PC-9 (cell line): ENCODE measurements around the gene ZMYM4. TPM values are rescaled to one million over a fixed set of nuclear protein-coding genes. Genes with fewer than 3 reads are reported as not detected.

Experiments used
- BruUV-seq: library from RNA; stranded (reverse); fragments of 400-500 nt; replicated peaks from 2 replicates; lab custom pipeline; 2021; lab: Mats Ljungman, UMichigan
- CTCF ChIA-PET: fragments of 300-600 bp; sonication (Branson Sonifier 250); formaldehyde crosslinking; loops from one replicate; lab custom pipeline; 2022; ENCODE audit warnings: antibody characterized with exemption; lab: Charles Lee
- POLR2A ChIA-PET: fragments of 300-600 bp; sonication (Branson Sonifier 250); formaldehyde crosslinking; loops from one replicate; lab custom pipeline; 2022; ENCODE audit warnings: antibody characterized with exemption; ENCODE audit not compliant: unreplicated experiment; lab: Charles Lee
- DNase-seq, 2 experiments: peaks; one replicate each; pipeline versions ENCODE4 v3.0.0 to v3.0.0-alpha.2; 2015 to 2022; ENCODE audit warnings: mixed read lengths in 1 of 2
- H2AFZ ChIP-seq: fragments of 200-600 bp; sonication (generic); 2 replicates; pipeline ENCODE4 v1.8.1; 2017; ENCODE audit warnings: antibody characterized with exemption
- H3F3A ChIP-seq: fragments of 200-600 bp; sonication (generic); 2 replicates; pipeline ENCODE4 v1.8.1; 2017; ENCODE audit warnings: antibody characterized with exemption, mild to moderate bottlenecking, low read depth; ENCODE audit not compliant: insufficient read depth
- H3K27ac ChIP-seq: fragments of 200-600 bp; sonication (generic); 2 replicates; pipeline ENCODE4 v1.6.1; 2016; ENCODE audit warnings: mixed run types
- H3K27me3 ChIP-seq: fragments of 200-600 bp; sonication (generic); 2 replicates; pipeline ENCODE4 v1.6.1; 2016; ENCODE audit warnings: low read depth, mixed run types; ENCODE audit not compliant: insufficient read depth
- H3K36me3 ChIP-seq: fragments of 200-600 bp; sonication (generic); 2 replicates; pipeline ENCODE4 v1.6.1; 2016; ENCODE audit warnings: low read depth, mixed run types
- H3K4me1 ChIP-seq: fragments of 200-600 bp; sonication (generic); replicated peaks from 2 replicates; pipeline ENCODE4 v1.6.1; 2016; ENCODE audit warnings: mixed run types; ENCODE audit not compliant: insufficient read depth
- H3K4me2 ChIP-seq: fragments of 200-600 bp; sonication (generic); 2 replicates; pipeline ENCODE4 v1.6.1; 2017; ENCODE audit warnings: mixed run types
- H3K4me3 ChIP-seq: fragments of 200-600 bp; sonication (generic); 2 replicates; pipeline ENCODE4 v1.6.1; 2016; ENCODE audit warnings: mixed run types
- H3K79me2 ChIP-seq: fragments of 200-600 bp; sonication (generic); 2 replicates; pipeline ENCODE4 v1.6.1; 2017; ENCODE audit warnings: low read depth, mixed run types
- H3K9me2 ChIP-seq: fragments of 200-600 bp; sonication (generic); 2 replicates; pipeline ENCODE4 v1.8.1; 2017; ENCODE audit warnings: mild to moderate bottlenecking; ENCODE audit not compliant: insufficient read depth
- H3K9me3 ChIP-seq: fragments of 200-600 bp; sonication (generic); 2 replicates; pipeline ENCODE4 v1.8.1; 2016; ENCODE audit warnings: low read depth; ENCODE audit not compliant: insufficient read depth
- H4K20me1 ChIP-seq: fragments of 200-600 bp; sonication (generic); 2 replicates; pipeline ENCODE4 v1.8.1; 2017; ENCODE audit not compliant: insufficient read depth
- EZH2 ChIP-seq: fragments of 200-600 bp; sonication (generic); IDR thresholded peaks from 2 replicates; pipeline ENCODE4 v1.8.0; 2017; ENCODE audit warnings: antibody characterized with exemption, low read depth
- intact Hi-C: fragments of 100-400 bp; cut with micrococcal nuclease; formaldehyde crosslinking; loops from one replicate; pipeline ENCODE4 v1.10.0; 2022; ENCODE audit not compliant: unreplicated experiment
- total RNA-seq: library from RNA; stranded (reverse); gene quantifications from 2 replicates; pipeline ENCODE4 v1.2.3, GENCODE V29; 2021
- TF ChIP-seq, protein P1 (sequence below): fragments of 200-600 bp; sonication (generic); conservative IDR thresholded peaks from 2 replicates; pipeline ENCODE4 v1.6.1; 2017; ENCODE audit warnings: mixed run types, antibody characterized with exemption, mild to moderate bottlenecking, moderate library complexity

The ZMYM4 gene
- total RNA-seq, 1 experiment from 2014 or later: 84.4 TPM

DNA sequence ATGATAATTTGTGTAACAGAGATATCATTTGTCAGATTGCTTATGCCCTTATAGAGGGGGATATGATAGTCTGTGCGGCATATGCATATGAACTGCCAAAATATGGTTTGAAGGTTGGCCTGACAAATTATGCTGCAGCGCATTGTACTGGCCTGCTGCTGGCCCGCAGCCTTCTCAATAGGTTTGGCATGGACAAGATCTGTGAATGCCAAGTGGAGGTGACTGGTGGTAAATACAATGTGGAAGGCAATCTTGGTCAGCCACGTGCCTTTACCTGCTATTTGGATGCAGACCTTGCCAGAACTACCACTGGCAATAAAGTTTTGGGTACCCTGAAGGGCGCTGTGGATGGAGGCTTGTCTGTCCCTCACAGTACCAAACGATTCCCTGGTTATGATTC lies 82.4 kb downstream of the ZMYM4 start:
- H4K20me1 ChIP-seq: no peaks in the 10 kb centered on the region; the same call in 1 of the 2 replicates
- ChIA-PET POLR2A (no interaction called here), CTCF (no interaction called here)
- H3K9me3 ChIP-seq: no peaks in the 10 kb centered on the region
- H3K4me2 ChIP-seq: no peak overlapping the region
- H2AFZ ChIP-seq: no peak overlapping the region
- no peak overlapping the region for H3K27ac ChIP-seq
- no peak for TF ChIP-seq EZH2
- TF ChIP-seq, protein P1, sequence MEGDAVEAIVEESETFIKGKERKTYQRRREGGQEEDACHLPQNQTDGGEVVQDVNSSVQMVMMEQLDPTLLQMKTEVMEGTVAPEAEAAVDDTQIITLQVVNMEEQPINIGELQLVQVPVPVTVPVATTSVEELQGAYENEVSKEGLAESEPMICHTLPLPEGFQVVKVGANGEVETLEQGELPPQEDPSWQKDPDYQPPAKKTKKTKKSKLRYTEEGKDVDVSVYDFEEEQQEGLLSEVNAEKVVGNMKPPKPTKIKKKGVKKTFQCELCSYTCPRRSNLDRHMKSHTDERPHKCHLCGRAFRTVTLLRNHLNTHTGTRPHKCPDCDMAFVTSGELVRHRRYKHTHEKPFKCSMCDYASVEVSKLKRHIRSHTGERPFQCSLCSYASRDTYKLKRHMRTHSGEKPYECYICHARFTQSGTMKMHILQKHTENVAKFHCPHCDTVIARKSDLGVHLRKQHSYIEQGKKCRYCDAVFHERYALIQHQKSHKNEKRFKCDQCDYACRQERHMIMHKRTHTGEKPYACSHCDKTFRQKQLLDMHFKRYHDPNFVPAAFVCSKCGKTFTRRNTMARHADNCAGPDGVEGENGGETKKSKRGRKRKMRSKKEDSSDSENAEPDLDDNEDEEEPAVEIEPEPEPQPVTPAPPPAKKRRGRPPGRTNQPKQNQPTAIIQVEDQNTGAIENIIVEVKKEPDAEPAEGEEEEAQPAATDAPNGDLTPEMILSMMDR: no peak
- no peaks in the 10 kb centered on the region for H3K9me2 ChIP-seq
- no peaks in the 10 kb centered on the region for H3K36me3 ChIP-seq
- intact Hi-C loops: loop anchor here (10.0 kb wide), 1 partner anchor 146 kb away; no protein-coding TSS in a partner anchor
- no peak for DNase-seq
- 0 out of 2 replicates have a peak, but pooled peaks cover 3% of the 10 kb centered on the region for H3F3A ChIP-seq
- H3K4me3 ChIP-seq: no peak overlapping the region
- H3K79me2 ChIP-seq: peaks cover 28% of the 10 kb centered on the region
- no peaks in the 10 kb centered on the region for H3K27me3 ChIP-seq
- no peaks in the 10 kb centered on the region for H3K4me1 ChIP-seq
- BruUV-seq: no TSS peak

DNA sequence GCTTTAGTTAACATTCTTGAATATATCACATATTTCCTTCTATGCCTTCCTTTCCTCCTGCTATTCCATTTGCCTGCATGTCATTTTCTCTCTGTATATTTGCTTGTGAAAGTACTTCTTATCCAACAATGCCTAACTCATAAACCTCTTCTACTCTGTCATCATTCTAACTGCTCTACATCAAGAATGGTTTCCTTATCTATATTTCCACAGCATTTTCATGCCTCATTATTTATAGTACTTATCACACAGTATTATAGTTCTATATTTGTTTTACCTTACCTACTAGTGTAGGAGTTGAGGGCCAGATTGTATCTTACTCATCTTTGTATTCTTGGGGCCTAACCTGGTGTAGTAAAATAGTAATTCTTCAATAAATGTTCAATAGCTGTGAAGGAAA lies 91.5 kb downstream of the ZMYM4 start:
- TF ChIP-seq, protein P1: no peak
- no peak for TF ChIP-seq EZH2
- CTCF ChIA-PET: interaction anchor here (0.7 kb wide), 1 partner anchor 575 kb away, joined by 6 read pairs; no protein-coding TSS in a partner anchor
- Histone ChIP-seq H3K79me2 (no peaks in the 10 kb centered on the region), H3K9me2 (no peaks in the 10 kb centered on the region), H3K36me3 (peaks cover 3% of the 10 kb centered on the region; the same call in 1 of the 2 replicates), H3K27ac (no peak overlapping the region), H3K4me3 (no peak overlapping the region), H4K20me1 (no peaks in the 10 kb centered on the region; the same call in 1 of the 2 replicates), H3F3A (no peaks in the 10 kb centered on the region), H3K27me3 (no peaks in the 10 kb centered on the region), H3K4me2 (no peak overlapping the region), H3K9me3 (no peaks in the 10 kb centered on the region), H2AFZ (no peak overlapping the region), H3K4me1 (no peaks in the 10 kb centered on the region)
- intact Hi-C loops: loop anchor here (10.0 kb wide), 1 partner anchor 155 kb away; no protein-coding TSS in a partner anchor
- BruUV-seq: no TSS peak
- no peak for DNase-seq
- POLR2A ChIA-PET: no interaction called here

DNA sequence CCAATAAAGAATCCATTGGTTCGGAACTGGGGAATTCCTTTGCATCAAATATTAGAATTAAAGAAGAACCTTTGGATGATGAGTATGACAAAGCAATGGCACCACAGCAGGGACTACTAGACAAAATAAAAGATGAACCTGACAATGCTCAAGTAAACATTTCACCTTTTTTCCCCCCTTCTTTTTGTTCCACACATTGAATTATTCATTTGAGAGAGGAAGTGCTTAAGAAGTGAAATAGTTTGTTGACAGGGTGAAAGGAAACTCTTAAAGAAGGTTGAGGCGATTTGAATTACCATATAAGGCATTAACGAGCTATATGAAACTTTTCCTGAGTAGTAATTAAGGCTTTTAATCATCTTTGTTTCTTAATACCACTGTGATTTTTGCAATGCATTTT lies 93.1 kb downstream of the ZMYM4 start:
- H3F3A ChIP-seq: no peaks in the 10 kb centered on the region
- H3K79me2 ChIP-seq: no peaks in the 10 kb centered on the region
- H4K20me1 ChIP-seq: peaks cover 7% of the 10 kb centered on the region
- no TSS peak for BruUV-seq
- ChIA-PET POLR2A (no interaction called here), CTCF (no interaction called here)
- no peak overlapping the region for H2AFZ ChIP-seq
- H3K36me3 ChIP-seq: peaks cover 9% of the 10 kb centered on the region; the same call in 1 of the 2 replicates
- H3K9me2 ChIP-seq: no peaks in the 10 kb centered on the region
- no peak overlapping the region for H3K4me2 ChIP-seq
- no peaks in the 10 kb centered on the region for H3K9me3 ChIP-seq
- TF ChIP-seq, protein P1: no peak
- TF ChIP-seq EZH2: no peak
- no peaks in the 10 kb centered on the region for H3K27me3 ChIP-seq
- H3K4me3 ChIP-seq: no peak overlapping the region
- DNase-seq: no peak
- H3K27ac ChIP-seq: no peak overlapping the region
- no peaks in the 10 kb centered on the region for H3K4me1 ChIP-seq
- intact Hi-C loops: no loop called here
